Bronchial epithelial cell (primary cell): ENCODE data around the gene MSTN. TPM values are rescaled to one million over a fixed set of nuclear protein-coding genes. Genes with fewer than 3 reads are reported as not detected.
"Not testable (repeated sequence)": the region's sequence is repeated elsewhere in the genome, so short reads cannot be mapped to it uniquely, and the experiment has no call there.

ENCODE experiments used
- DNase-seq: peaks from one replicate; pipeline ENCODE4 v3.0.0-alpha.2; 2010; ENCODE audit warnings: low read depth
- FAIRE-seq: peaks from 2 replicates; lab custom pipeline; 2011; peaks lifted over from hg19 to GRCh38; lab: Jason Lieb, UNC
- H3K27me3 ChIP-seq: 2 replicates; pipeline ENCODE4 v1.5.1; 2011; ENCODE audit warnings: low read length; ENCODE audit not compliant: control insufficient read depth, insufficient read depth
- H3K36me3 ChIP-seq: 2 replicates; pipeline ENCODE4 v1.5.1; 2011; ENCODE audit warnings: low read length; ENCODE audit not compliant: control insufficient read depth, insufficient read depth
- H3K4me3 ChIP-seq: 2 replicates; pipeline ENCODE4 v1.5.1; 2011; ENCODE audit warnings: mild to moderate bottlenecking, low read depth, low read length, control low read depth
- CTCF ChIP-seq: IDR thresholded peaks from 2 replicates; pipeline ENCODE4 v1.5.1; 2011; ENCODE audit warnings: mild to moderate bottlenecking, moderate library complexity, low read length, control low read depth, inconsistent platforms; ENCODE audit not compliant: insufficient read depth, severe bottlenecking
- total RNA-seq: library from RNA; depleted of rRNA; stranded (reverse); fragments of >200 nt; gene quantifications from 2 replicates; pipeline ENCODE4 v1.2.1, GENCODE V29; 2014

MSTN gene
- total RNA-seq, 1 donor from 2014 or later = not detected

GRCh38 chr2:190051223-190051622 lies 11.3 kb downstream of the MSTN start:
- no peak for TF ChIP-seq CTCF
- no peaks in the 10 kb centered on the region for H3K36me3 ChIP-seq
- no peak for DNase-seq
- no peak overlapping the region for H3K4me3 ChIP-seq
- FAIRE-seq = no peak
- no peaks in the 10 kb centered on the region for H3K27me3 ChIP-seq

GRCh38 chr2:190050001-190050400 lies 12.5 kb downstream of the MSTN start:
- FAIRE-seq (no peak), DNase-seq (no peak)
- no peaks in the 10 kb centered on the region for H3K36me3 ChIP-seq
- H3K4me3 ChIP-seq = no peak overlapping the region
- TF ChIP-seq CTCF = no peak
- H3K27me3 ChIP-seq = no peaks in the 10 kb centered on the region

DNA sequence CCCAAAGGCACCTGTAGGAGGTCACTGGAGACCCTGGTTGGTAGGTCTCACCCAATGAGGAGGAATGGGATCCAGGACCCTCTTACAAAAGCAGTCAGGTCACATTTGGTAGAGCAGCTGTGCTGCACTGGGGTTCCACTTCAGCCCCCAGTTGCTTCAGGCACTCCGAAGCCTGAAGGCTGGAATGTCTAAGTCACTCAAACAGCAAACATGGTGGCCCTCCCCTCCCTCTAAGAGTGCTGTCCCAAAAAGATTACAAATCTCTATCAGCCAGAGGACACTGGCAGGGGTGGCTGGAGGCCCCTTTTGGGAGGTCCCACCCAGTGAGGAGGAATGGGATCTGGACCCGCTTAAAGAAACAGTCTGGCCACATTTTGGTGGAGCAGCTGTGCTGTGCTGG lies 17.7 kb downstream of the MSTN start:
- Histone ChIP-seq H3K27me3 (peaks cover 3% of the 10 kb centered on the region), H3K36me3 (no peaks in the 10 kb centered on the region), H3K4me3 (no peak overlapping the region)
- TF ChIP-seq CTCF = no peak
- DNase-seq (no peak), FAIRE-seq (peak; percentile 79)

GRCh38 chr2:190043441-190043840 lies 19.1 kb downstream of the MSTN start:
- FAIRE-seq = no peak

DNA sequence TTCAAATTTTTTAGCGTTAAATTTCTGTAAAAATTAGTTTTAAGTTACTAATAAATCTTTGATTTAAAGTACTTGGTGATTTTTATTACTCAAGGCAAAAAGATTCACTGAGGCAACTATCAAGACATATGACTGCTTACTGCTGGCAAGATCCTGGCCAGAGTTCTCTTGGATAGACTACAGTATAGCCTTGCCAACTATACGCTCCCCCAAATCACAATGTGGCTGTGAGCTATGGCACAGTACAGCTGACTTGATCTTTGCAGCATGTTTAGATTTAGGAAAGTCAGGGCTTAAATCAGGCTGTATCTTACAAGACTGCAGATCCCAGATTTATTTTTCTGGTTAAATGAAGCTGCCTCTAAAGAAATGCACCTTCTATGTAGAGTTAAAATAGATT lies 26.5 kb downstream of the MSTN start:
- H3K27me3 ChIP-seq = peaks cover 1% of the 10 kb centered on the region
- no peak for DNase-seq
- no peak overlapping the region for H3K4me3 ChIP-seq
- no peak for TF ChIP-seq CTCF
- FAIRE-seq = no peak
- H3K36me3 ChIP-seq = no peaks in the 10 kb centered on the region

More at GRCh38 chr2:190043441-190043840, 19.1 kb downstream of the MSTN start:
- H3K36me3 ChIP-seq = no peaks in the 10 kb centered on the region
- no peak overlapping the region for H3K4me3 ChIP-seq
- TF ChIP-seq CTCF = no peak
- H3K27me3 ChIP-seq = peaks cover 3% of the 10 kb centered on the region
- DNase-seq = no peak

GRCh38 chr2:190034417-190034816 lies 28.1 kb downstream of the MSTN start:
- not testable (repeated sequence) for DNase-seq, H3K4me3 ChIP-seq, H3K27me3 ChIP-seq, FAIRE-seq, H3K36me3 ChIP-seq
